IMR-90 (cell line): ENCODE measurements around the gene WWC1. TPM values are rescaled to one million over a fixed set of nuclear protein-coding genes. Genes with fewer than 3 reads are reported as not detected.

ENCODE experiments used
- ATAC-seq: fragments of 200-7000 bp; cut with Tn5 transposase; 2 replicates; pipeline ENCODE4 v1.9.1; 2020; ENCODE audit warnings: low read depth, mild to moderate bottlenecking, moderate library complexity
- BruUV-seq: library from RNA; stranded (reverse); fragments of 400-500 nt; replicated peaks from 2 replicates; lab custom pipeline; 2021; lab: Mats Ljungman, UMichigan
- CTCF ChIA-PET: fragments of 300-600 bp; formaldehyde crosslinking; extraction: SDS; loops from one replicate; lab custom pipeline; 2021; ENCODE audit warnings: antibody characterized with exemption; lab: Yijun Ruan, JAX
- POLR2A ChIA-PET: fragments of 300-600 bp; sonication (Branson Sonifier 250); formaldehyde crosslinking; loops from one replicate; lab custom pipeline; 2022; ENCODE audit warnings: antibody characterized with exemption; ENCODE audit not compliant: unreplicated experiment; lab: Charles Lee
- DNase-seq: peaks from one replicate; pipeline ENCODE4 v3.0.0; 2013
- H2AFZ ChIP-seq: replicated peaks from 2 replicates; pipeline ENCODE3; 2013; ENCODE audit warnings: low read length, mild to moderate bottlenecking; ENCODE audit not compliant: poor library complexity
- H2AK5ac ChIP-seq: 2 replicates; pipeline ENCODE4 v1.6.1; 2013; ENCODE audit warnings: low read depth, low read length, inconsistent platforms
- H2AK9ac ChIP-seq: replicated peaks from 2 replicates; pipeline ENCODE3; 2013; ENCODE audit warnings: mild to moderate bottlenecking, low read depth, low read length, moderate library complexity; ENCODE audit not compliant: poor library complexity
- H2BK120ac ChIP-seq: 2 replicates; pipeline ENCODE4 v1.6.1; 2013; ENCODE audit warnings: low read depth, low read length, inconsistent platforms
- H2BK15ac ChIP-seq: 3 replicates; pipeline ENCODE4 v1.6.1; 2013; ENCODE audit warnings: low read depth, low read length, inconsistent platforms
- H2BK20ac ChIP-seq: 2 replicates; pipeline ENCODE4 v1.6.1; 2013; ENCODE audit warnings: low read depth, mild to moderate bottlenecking, inconsistent platforms, low read length, moderate library complexity
- H2BK5ac ChIP-seq: 2 replicates; pipeline ENCODE4 v1.6.1; 2013; ENCODE audit warnings: mild to moderate bottlenecking, low read depth, low read length, inconsistent platforms; ENCODE audit not compliant: poor library complexity, severe bottlenecking
- H3K14ac ChIP-seq: replicated peaks from 2 replicates; pipeline ENCODE4 v1.6.1; 2013; ENCODE audit warnings: low read depth, low read length, inconsistent platforms
- H3K18ac ChIP-seq: 2 replicates; pipeline ENCODE4 v1.6.1; 2013; ENCODE audit warnings: low read depth, low read length, control low read depth
- H3K23ac ChIP-seq: 2 replicates; pipeline ENCODE4 v1.6.1; 2013; ENCODE audit warnings: low read depth, low read length, inconsistent platforms
- H3K27ac ChIP-seq: 2 replicates; pipeline ENCODE4 v1.5.1; 2013; ENCODE audit warnings: mild to moderate bottlenecking, control low read depth, low read length; ENCODE audit not compliant: insufficient read depth
- H3K27me3 ChIP-seq: 2 replicates; pipeline ENCODE4 v1.6.1; 2013; ENCODE audit warnings: low read length; ENCODE audit not compliant: control insufficient read depth, insufficient read depth
- H3K36me3 ChIP-seq: 2 replicates; pipeline ENCODE4 v1.6.1; 2013; ENCODE audit warnings: low read length, mixed read lengths; ENCODE audit not compliant: control insufficient read depth, insufficient read depth
- H3K4ac ChIP-seq: 2 replicates; pipeline ENCODE4 v1.6.1; 2013; ENCODE audit warnings: low read depth, low read length, inconsistent platforms
- H3K4me1 ChIP-seq: 2 replicates; pipeline ENCODE4 v1.6.1; 2013; ENCODE audit warnings: low read length, mixed read lengths; ENCODE audit not compliant: control insufficient read depth, insufficient read depth
- H3K4me2 ChIP-seq: 2 replicates; pipeline ENCODE4 v1.6.1; 2013; ENCODE audit warnings: low read depth, mild to moderate bottlenecking, control low read depth, low read length, moderate library complexity
- H3K4me3 ChIP-seq: 2 replicates; pipeline ENCODE4 v1.5.1; 2013; ENCODE audit warnings: low read depth, mild to moderate bottlenecking, control low read depth, low read length, moderate library complexity; ENCODE audit not compliant: insufficient read depth
- H3K56ac ChIP-seq: 2 replicates; pipeline ENCODE4 v1.6.1; 2013; ENCODE audit warnings: low read length, inconsistent platforms; ENCODE audit not compliant: insufficient read depth; ENCODE audit errors: extremely low read depth
- H3K79me1 ChIP-seq, 2 experiments: 2 replicates each; pipeline ENCODE4 v1.6.1; 2013; ENCODE audit warnings: low read length in 2 of 2, inconsistent platforms in 1 of 2, low read depth in 1 of 2
- H3K9ac ChIP-seq: 2 replicates; pipeline ENCODE4 v1.6.1; 2013; ENCODE audit warnings: low read depth, low read length, control low read depth
- H3K9me1 ChIP-seq: 2 replicates; pipeline ENCODE4 v1.6.1; 2013; ENCODE audit warnings: low read length, inconsistent platforms; ENCODE audit not compliant: insufficient read depth
- H3K9me3 ChIP-seq: 2 replicates; pipeline ENCODE4 v1.6.1; 2013; ENCODE audit warnings: low read length; ENCODE audit not compliant: control insufficient read depth, insufficient read depth
- H4K20me1 ChIP-seq: 2 replicates; pipeline ENCODE4 v1.6.1; 2013; ENCODE audit warnings: low read length, inconsistent platforms; ENCODE audit not compliant: insufficient read depth
- H4K5ac ChIP-seq: 2 replicates; pipeline ENCODE4 v1.6.1; 2013; ENCODE audit warnings: mild to moderate bottlenecking, low read depth, low read length, control low read depth
- H4K8ac ChIP-seq, 2 experiments: 2 replicates each; pipeline ENCODE4 v1.6.1; 2013; ENCODE audit warnings: low read depth in 2 of 2, low read length in 2 of 2, control low read depth in 1 of 2, inconsistent platforms in 1 of 2
- H4K91ac ChIP-seq: 2 replicates; pipeline ENCODE4 v1.6.1; 2013; ENCODE audit warnings: low read depth, low read length, inconsistent platforms; ENCODE audit not compliant: insufficient read depth
- MAFK ChIP-seq: IDR thresholded peaks from 2 replicates; pipeline ENCODE4 v1.6.1; 2012; ENCODE audit warnings: low read depth, low read length, improper control_type of control experiment
- MAZ ChIP-seq: IDR thresholded peaks from 2 replicates; pipeline ENCODE4 v1.6.1; 2012; ENCODE audit warnings: low read depth, mild to moderate bottlenecking, low read length, improper control_type of control experiment, moderate library complexity, borderline replicate concordance
- MXI1 ChIP-seq: IDR thresholded peaks from 2 replicates; pipeline ENCODE4 v1.6.1; 2012; ENCODE audit warnings: low read depth, mild to moderate bottlenecking, low read length, moderate library complexity, borderline replicate concordance
- RAD21 ChIP-seq: IDR thresholded peaks from 2 replicates; pipeline ENCODE4 v1.6.1; 2012; ENCODE audit warnings: low read length, improper control_type of control experiment
- RFX5 ChIP-seq: IDR thresholded peaks from 2 replicates; pipeline ENCODE4 v1.8.0; 2012; ENCODE audit warnings: low read depth, mild to moderate bottlenecking, low read length, moderate library complexity
- SMC3 ChIP-seq: fragments of 150-350 bp; IDR thresholded peaks from 2 replicates; pipeline ENCODE4 v1.6.1; 2016; ENCODE audit warnings: low read depth, mild to moderate bottlenecking, antibody characterized with exemption, low read length, moderate library complexity
- WGBS, 2 experiments: methylation state at CpG; one replicate each; pipeline versions ENCODE4 v1.1.5 to v1.1.7; 2013; ENCODE audit warnings: missing lambda C conversion rate in 2 of 2; ENCODE audit not compliant: insufficient read length in 1 of 2; ENCODE audit errors: extremely low coverage in 2 of 2; 5-methylcytosine and 5-hydroxymethylcytosine counted together
- dilution Hi-C: fragments of 300-500 bp; cut with HindIII; formaldehyde crosslinking; loops from one replicate; pipeline ENCODE4 v1.14.3; 2018; ENCODE audit warnings: low sequenced_read_pairs; ENCODE audit not compliant: unreplicated experiment
- in situ Hi-C: fragments of 300-500 bp; cut with MboI; formaldehyde crosslinking; loops from 3 replicates; pipeline ENCODE4 v1.14.3; 2019; ENCODE audit warnings: low sequenced_read_pairs, inconsistent platforms, mixed read lengths
- intact Hi-C: fragments of 100-400 bp; cut with micrococcal nuclease; formaldehyde crosslinking; loops from 2 replicates; pipeline ENCODE4 v1.10.0; 2022
- polyA plus RNA-seq, 3 experiments: library from polyadenylated mRNA; depleted of rRNA; stranded (reverse); fragments of >200 nt; gene quantifications; 2 replicates each; pipeline ENCODE4 v1.2.3, GENCODE V29; 2012; ENCODE audit warnings: low replicate concordance in 1 of 3
- total RNA-seq: library from RNA; depleted of rRNA; stranded (reverse); fragments of >200 nt; gene quantifications from 2 replicates; pipeline ENCODE4 v1.2.3, GENCODE V29; 2012
- TF ChIP-seq, protein P1 (sequence below): conservative IDR thresholded peaks from 2 replicates; pipeline ENCODE4 v1.5.1; 2012; ENCODE audit warnings: mild to moderate bottlenecking, low read depth, low read length, improper control_type of control experiment

The WWC1 gene
- total and polyA plus RNA-seq, 2 of the 4 experiments (the other 2 are of a cell fraction) = 9.1 to 10.3 TPM

DNA sequence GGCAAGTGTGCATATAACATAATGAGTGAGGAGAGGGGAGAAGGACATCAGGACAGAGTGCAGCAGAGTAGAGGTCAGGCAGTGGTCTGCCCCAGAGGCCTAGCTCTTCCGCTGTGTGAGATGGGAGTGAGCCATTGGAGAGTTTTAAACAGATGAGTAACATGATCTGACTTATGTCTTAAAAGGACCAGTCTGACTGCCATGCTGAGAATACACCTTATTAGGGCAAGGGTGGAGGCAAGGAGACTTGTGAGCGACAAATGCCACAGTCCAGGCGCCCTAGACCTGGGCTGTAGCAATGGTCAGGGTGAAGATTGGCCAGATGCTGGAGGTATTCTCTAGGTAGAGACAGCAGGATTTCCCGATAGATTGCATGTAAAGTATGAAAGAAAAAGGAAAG is 83.1 kb downstream of the WWC1 start:
- Histone ChIP-seq H3K4me1 (no peaks in the 10 kb centered on the region), H2AK9ac (no peak overlapping the region), H3K36me3 (no peaks in the 10 kb centered on the region), H3K23ac (no peak overlapping the region), H2BK5ac (no peak overlapping the region), H3K27ac (no peak overlapping the region), H2BK15ac (no peak overlapping the region), H3K14ac (no peak overlapping the region), H4K91ac (no peak overlapping the region), H3K9me1 (no peaks in the 10 kb centered on the region), H2AK5ac (no peak overlapping the region), H2AFZ (peak overlapping the region; percentile 34), H4K20me1 (no peaks in the 10 kb centered on the region), H3K9ac (no peak overlapping the region), H4K8ac (no peak overlapping the region), H3K79me1 (no peaks in the 10 kb centered on the region; a peak in 2 of 4 replicates), H4K5ac (no peak overlapping the region), H3K9me3 (no peaks in the 10 kb centered on the region), H3K56ac (no peak overlapping the region), H3K4me2 (no peak overlapping the region), H2BK120ac (no peak overlapping the region), H3K27me3 (no peaks in the 10 kb centered on the region), H3K18ac (no peak overlapping the region), H3K4ac (no peak overlapping the region), H2BK20ac (no peak overlapping the region), H3K4me3 (no peak overlapping the region)
- WGBS, 2 experiments = 100% methylated on average over 2 of the region's 4 CpGs; no CpG with 5 or more reads in 1 of the 2 experiments
- BruUV-seq = no TSS peak
- ChIA-PET POLR2A (no interaction called here), CTCF (interaction anchor here (0.5 to 0.6 kb wide), 2 partner anchors 8 to 92 kb away, joined by 4 to 7 read pairs; no protein-coding TSS in a partner anchor)
- in situ Hi-C loops (no loop called here), dilution Hi-C loops (no loop called here), intact Hi-C loops (no loop called here)
- DNase-seq (peak; percentile 34), ATAC-seq (peak; percentile 40; the same call in 1 of the 2 replicates)
- TF ChIP-seq, protein P1, sequence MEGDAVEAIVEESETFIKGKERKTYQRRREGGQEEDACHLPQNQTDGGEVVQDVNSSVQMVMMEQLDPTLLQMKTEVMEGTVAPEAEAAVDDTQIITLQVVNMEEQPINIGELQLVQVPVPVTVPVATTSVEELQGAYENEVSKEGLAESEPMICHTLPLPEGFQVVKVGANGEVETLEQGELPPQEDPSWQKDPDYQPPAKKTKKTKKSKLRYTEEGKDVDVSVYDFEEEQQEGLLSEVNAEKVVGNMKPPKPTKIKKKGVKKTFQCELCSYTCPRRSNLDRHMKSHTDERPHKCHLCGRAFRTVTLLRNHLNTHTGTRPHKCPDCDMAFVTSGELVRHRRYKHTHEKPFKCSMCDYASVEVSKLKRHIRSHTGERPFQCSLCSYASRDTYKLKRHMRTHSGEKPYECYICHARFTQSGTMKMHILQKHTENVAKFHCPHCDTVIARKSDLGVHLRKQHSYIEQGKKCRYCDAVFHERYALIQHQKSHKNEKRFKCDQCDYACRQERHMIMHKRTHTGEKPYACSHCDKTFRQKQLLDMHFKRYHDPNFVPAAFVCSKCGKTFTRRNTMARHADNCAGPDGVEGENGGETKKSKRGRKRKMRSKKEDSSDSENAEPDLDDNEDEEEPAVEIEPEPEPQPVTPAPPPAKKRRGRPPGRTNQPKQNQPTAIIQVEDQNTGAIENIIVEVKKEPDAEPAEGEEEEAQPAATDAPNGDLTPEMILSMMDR = no peak
- TF ChIP-seq RFX5 (no peak), MXI1 (no peak), MAZ (no peak), SMC3 (no peak), RAD21 (no peak), MAFK (no peak)
